ENCODE data around the gene CARMIL1. TPM values are rescaled to one million over a fixed set of nuclear protein-coding genes. Genes with fewer than 3 reads are reported as not detected.

Gene CARMIL1
- total RNA-seq, 1 experiment from 2014 or later: 23.6 TPM

- Histone ChIP-seq H3K4me2 (ENCODE audit: insufficient read depth, insufficient read length, low read length) (no peak overlapping the region), H3K79me1 (ENCODE audit: insufficient read depth, low read depth, low read length, poor library complexity, severe bottlenecking) (peaks cover 3% of the 10 kb centered on the region), H3K4me1 (ENCODE audit: insufficient read depth, low read length) (no peaks in the 10 kb centered on the region), H2BK15ac (ENCODE audit: low read depth, low read length) (no peak overlapping the region), H4K5ac (ENCODE audit: insufficient read length, low read depth, low read length) (no peak overlapping the region), H4K20me1 (ENCODE audit: control insufficient read depth, insufficient read depth, insufficient read length) (no peaks in the 10 kb centered on the region), H2AK5ac (ENCODE audit: insufficient read length, low read length) (no peak overlapping the region), H3K23ac (ENCODE audit: insufficient read length, low read depth, low read length) (no peak overlapping the region), H4K8ac (replicated peaks; ENCODE audit: insufficient read length, low read depth, low read length) (no peak overlapping the region), H2AFZ (ENCODE audit: low read length) (no peak overlapping the region), H2BK12ac (ENCODE audit: insufficient read length, low read depth, low read length) (no peak overlapping the region), H3K79me2 (ENCODE audit: insufficient read depth, low read length) (peaks cover 4% of the 10 kb centered on the region; the same call in 1 of the 2 replicates), H3K27ac (ENCODE audit: insufficient read length, low read depth, low read length) (no peak overlapping the region), H3K14ac (ENCODE audit: insufficient read depth, low read length) (no peak overlapping the region), H3K4ac (ENCODE audit: low read depth, low read length) (no peak overlapping the region), H3K27me3 (ENCODE audit: insufficient read depth, low read length) (no peaks in the 10 kb centered on the region), H3K9ac (ENCODE audit: extremely low read depth, insufficient read length, low read length) (no peak overlapping the region), H2BK5ac (ENCODE audit: insufficient read length, low read length) (no peak overlapping the region), H3T11ph (ENCODE audit: low read length) (no peak overlapping the region), H3K23me2 (ENCODE audit: insufficient read length, low read depth, low read length, poor library complexity, severe bottlenecking) (no peaks in the 10 kb centered on the region), H3K9me3 (ENCODE audit: control insufficient read depth, low read depth, low read length) (no peaks in the 10 kb centered on the region), H2BK120ac (ENCODE audit: low read depth, low read length, poor library complexity, severe bottlenecking) (no peak overlapping the region), H3K56ac (ENCODE audit: insufficient read length, low read depth, low read length) (no peak overlapping the region), H4K91ac (ENCODE audit: insufficient read length, low read depth, low read length) (no peak overlapping the region), H3K18ac (ENCODE audit: insufficient read length, low read depth, low read length) (no peak overlapping the region), H2BK20ac (ENCODE audit: low read depth, low read length, poor library complexity, severe bottlenecking) (no peak overlapping the region)
- DNase-seq: no peak
- Mint-ChIP-seq H3K9me3 (no peaks in the 10 kb centered on the region), H3K36me3 (ENCODE audit: insufficient read depth in 1 of 3, low read depth in 3 of 3) (peaks cover 0 to 1% (median 0%) of the 10 kb centered on the region in 3 experiments; a peak in 1 of 7 replicates), H3K27me3 (ENCODE audit: low read depth) (no peaks in the 10 kb centered on the region), H3K27ac (no peak overlapping the region), H3K4me3 (no peak overlapping the region), H3K4me1 (peaks cover 7 to 10% of the 10 kb centered on the region in 2 experiments)
- WGBS (ENCODE audit: extremely low coverage, insufficient read length, low lambda C conversion rate): no CpG with 5 or more reads among the region's 2 CpGs
- no peak for TF ChIP-seq CTCF (conservative IDR thresholded peaks at IDR 0.05)
Measured at GRCh38 chr6:25387911-25388310, 108.7 kb downstream of the CARMIL1 start.

All from H9 (cell line).